IPS DF 4.7 (cell line): ENCODE data around the gene ISCA2.

Experiments
- DNase-seq: peaks from one replicate; pipeline ENCODE4 v3.0.0-alpha.2; 2013; ENCODE audit warnings: low spot score; ENCODE audit errors: extremely low read depth

Gene ISCA2

GRCh38 chr14:74508292-74508731 lies 14.7 kb downstream of the ISCA2 start:
- no peak for DNase-seq

- no peak for DNase-seq
Observed at GRCh38 chr14:74508844-74509428, 15.4 kb downstream of the ISCA2 start.

- DNase-seq, result no peak
Observed at GRCh38 chr14:74509587-74510222, 16.1 kb downstream of the ISCA2 start.

GRCh38 chr14:74510223-74510931 lies 16.8 kb downstream of the ISCA2 start:
- DNase-seq, result no peak

GRCh38 chr14:74510959-74511409 lies 17.4 kb downstream of the ISCA2 start:
- no peak for DNase-seq

- no peak for DNase-seq
Observed at GRCh38 chr14:74511966-74512830, 18.6 kb downstream of the ISCA2 start.

- no peak for DNase-seq
Observed at GRCh38 chr14:74514471-74514941, 20.9 kb downstream of the ISCA2 start.

GRCh38 chr14:74515891-74516412 lies 22.4 kb downstream of the ISCA2 start:
- no peak for DNase-seq

GRCh38 chr14:74516451-74517160 lies 23.0 kb downstream of the ISCA2 start:
- no peak for DNase-seq

GRCh38 chr14:74517731-74518130 lies 24.2 kb downstream of the ISCA2 start:
- DNase-seq, result no peak

- no peak for DNase-seq
Observed at GRCh38 chr14:74518221-74518620, 24.7 kb downstream of the ISCA2 start.

- DNase-seq, result no peak
Observed at GRCh38 chr14:74519316-74520074, 25.9 kb downstream of the ISCA2 start.

GRCh38 chr14:74521756-74522155 lies 28.2 kb downstream of the ISCA2 start:
- DNase-seq, result no peak

GRCh38 chr14:74522740-74523139 lies 29.2 kb downstream of the ISCA2 start:
- DNase-seq, result no peak

- DNase-seq, result no peak
Observed at GRCh38 chr14:74524076-74524811, 30.7 kb downstream of the ISCA2 start.

- DNase-seq, result no peak
Observed at GRCh38 chr14:74524812-74525135, 31.2 kb downstream of the ISCA2 start.

GRCh38 chr14:74525361-74525851 lies 31.8 kb downstream of the ISCA2 start:
- DNase-seq, result no peak

GRCh38 chr14:74526854-74527585 lies 33.5 kb downstream of the ISCA2 start:
- no peak for DNase-seq
